Measurements from ENCODE around the gene PRR22.

Gene PRR22

DNA sequence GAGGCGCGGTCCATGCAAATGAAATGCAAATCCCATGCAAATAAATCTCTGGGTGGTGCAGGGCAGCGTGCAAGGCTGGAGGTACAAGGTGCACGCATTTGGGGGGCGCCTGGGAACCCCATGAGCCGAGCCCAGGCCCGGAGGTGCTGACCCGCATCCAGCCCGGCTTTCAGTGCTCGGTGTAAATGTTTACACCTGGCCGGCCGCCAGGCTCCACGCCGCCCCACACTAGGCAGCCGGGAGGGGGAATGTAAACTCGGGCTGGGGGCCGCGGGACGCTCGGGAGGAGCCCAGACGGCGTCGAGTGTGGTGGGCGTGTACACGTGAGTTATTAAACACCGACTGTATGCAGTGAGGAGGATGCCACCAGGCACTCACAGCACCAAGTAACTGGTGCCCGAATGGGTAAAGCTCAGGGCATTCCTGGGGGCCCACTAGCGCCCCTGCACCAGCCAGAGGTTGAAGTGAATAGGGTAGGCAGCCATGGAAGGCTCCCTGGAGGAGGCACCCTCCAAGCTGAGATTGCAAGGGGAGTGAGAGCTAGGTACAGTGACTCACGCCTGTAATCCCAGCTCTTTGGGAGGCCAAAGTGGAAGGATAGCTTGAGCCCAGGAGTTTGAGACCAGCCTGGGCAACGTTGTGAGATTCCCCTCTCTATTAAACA is 37.8 kb upstream of the PRR22 start:
- peaks cover 20% of the 10 kb centered on the region for H3K4me1 ChIP-seq (ENCODE audit: control insufficient read depth, low read length)
- no peaks in the 10 kb centered on the region for H3K9me3 ChIP-seq (ENCODE audit: control insufficient read depth, insufficient read depth, low read length)
- no peaks in the 10 kb centered on the region for H3K9me2 ChIP-seq (replicated peaks; ENCODE audit: control insufficient read depth, low read length)
- no peak overlapping the region for H3K4me2 ChIP-seq (ENCODE audit: low read length)
- H3K79me2 ChIP-seq (ENCODE audit: control insufficient read depth, low read length): no peaks in the 10 kb centered on the region
- no peak overlapping the region for H3K27ac ChIP-seq (ENCODE audit: low read depth, low read length)
- TF ChIP-seq EZH2phosphoT487 (IDR thresholded peaks at IDR 0.05; ENCODE audit: borderline replicate concordance, low read length) (no peak), CTCF (IDR thresholded peaks at IDR 0.05; ENCODE audit: low read depth, low read length, poor library complexity, severe bottlenecking) (no peak)
- H3K4me3 ChIP-seq (ENCODE audit: low read length): no peak overlapping the region
- no peaks in the 10 kb centered on the region for H3F3A ChIP-seq (ENCODE audit: control insufficient read depth, insufficient read depth)
- H4K20me1 ChIP-seq (ENCODE audit: control insufficient read depth, insufficient read depth, low read depth, low read length): no peaks in the 10 kb centered on the region
- no peaks in the 10 kb centered on the region for H3K36me3 ChIP-seq (ENCODE audit: control insufficient read depth, low read length)
- peaks cover 8% of the 10 kb centered on the region for H3K27me3 ChIP-seq (ENCODE audit: control insufficient read depth, low read length)

- Histone ChIP-seq H3K79me2 (ENCODE audit: control insufficient read depth, low read length) (no peaks in the 10 kb centered on the region), H3K27me3 (ENCODE audit: control insufficient read depth, low read length) (peaks cover 1% of the 10 kb centered on the region), H3K9me2 (replicated peaks; ENCODE audit: control insufficient read depth, low read length) (no peaks in the 10 kb centered on the region), H3K9me3 (ENCODE audit: control insufficient read depth, insufficient read depth, low read length) (no peaks in the 10 kb centered on the region), H3F3A (ENCODE audit: control insufficient read depth, insufficient read depth) (no peaks in the 10 kb centered on the region), H3K4me3 (ENCODE audit: low read length) (no peak overlapping the region), H3K4me2 (ENCODE audit: low read length) (no peak overlapping the region), H3K27ac (ENCODE audit: low read depth, low read length) (no peak overlapping the region), H3K4me1 (ENCODE audit: control insufficient read depth, low read length) (peaks cover 13% of the 10 kb centered on the region), H4K20me1 (ENCODE audit: control insufficient read depth, insufficient read depth, low read depth, low read length) (no peaks in the 10 kb centered on the region), H3K36me3 (ENCODE audit: control insufficient read depth, low read length) (no peaks in the 10 kb centered on the region)
- TF ChIP-seq EZH2phosphoT487 (IDR thresholded peaks at IDR 0.05; ENCODE audit: borderline replicate concordance, low read length): no peak
- no peak for TF ChIP-seq CTCF (IDR thresholded peaks at IDR 0.05; ENCODE audit: low read depth, low read length, poor library complexity, severe bottlenecking)
These were observed 37.1 kb upstream of the PRR22 start for GRCh38 chr19:5821521-5822180.

DNA sequence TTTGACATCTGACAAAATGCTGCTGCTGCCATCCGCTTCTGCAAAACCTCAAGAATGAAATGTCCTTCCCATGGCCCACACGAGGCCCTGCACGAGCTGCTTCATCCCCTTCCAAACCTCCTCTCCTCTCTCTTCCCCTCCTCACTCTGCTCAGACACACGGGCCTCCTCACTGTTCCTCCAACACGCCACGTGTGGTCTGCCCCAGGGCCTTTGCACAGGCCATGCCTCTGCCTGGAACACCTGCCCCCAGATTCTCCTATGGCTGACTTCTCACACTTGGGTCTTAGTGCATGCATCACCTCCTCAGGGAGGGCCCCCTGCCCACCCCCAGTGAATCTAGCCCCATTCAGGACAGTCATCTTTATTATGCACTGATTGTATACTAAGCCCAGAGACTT is 36.2 kb upstream of the PRR22 start:
- no peaks in the 10 kb centered on the region for H4K20me1 ChIP-seq (ENCODE audit: control insufficient read depth, insufficient read depth, low read depth, low read length)
- H3K9me3 ChIP-seq (ENCODE audit: control insufficient read depth, insufficient read depth, low read length): no peaks in the 10 kb centered on the region
- no peak overlapping the region for H3K27ac ChIP-seq (ENCODE audit: low read depth, low read length)
- H3K4me2 ChIP-seq (ENCODE audit: low read length): no peak overlapping the region
- no peaks in the 10 kb centered on the region for H3K79me2 ChIP-seq (ENCODE audit: control insufficient read depth, low read length)
- TF ChIP-seq EZH2phosphoT487 (IDR thresholded peaks at IDR 0.05; ENCODE audit: borderline replicate concordance, low read length) (no peak), CTCF (IDR thresholded peaks at IDR 0.05; ENCODE audit: low read depth, low read length, poor library complexity, severe bottlenecking) (no peak)
- no peaks in the 10 kb centered on the region for H3K27me3 ChIP-seq (ENCODE audit: control insufficient read depth, low read length)
- peaks cover 6% of the 10 kb centered on the region for H3K4me1 ChIP-seq (ENCODE audit: control insufficient read depth, low read length)
- no peaks in the 10 kb centered on the region for H3K9me2 ChIP-seq (replicated peaks; ENCODE audit: control insufficient read depth, low read length)
- H3K4me3 ChIP-seq (ENCODE audit: low read length): no peak overlapping the region
- no peaks in the 10 kb centered on the region for H3F3A ChIP-seq (ENCODE audit: control insufficient read depth, insufficient read depth)
- no peaks in the 10 kb centered on the region for H3K36me3 ChIP-seq (ENCODE audit: control insufficient read depth, low read length)
